SJCRH30 (cell line): ENCODE results near the gene RRP12. TPM values are rescaled to one million over a fixed set of nuclear protein-coding genes. Genes with fewer than 3 reads are reported as not detected.
A peak's percentile ranks its signal among the peaks of the same experiment; 100 is the strongest.
"Not testable (repeated sequence)": the region's sequence is repeated elsewhere in the genome, so short reads cannot be mapped to it uniquely, and the experiment has no call there.

Experiments used
- DNase-seq, 2 experiments: peaks; one replicate each; pipeline ENCODE4 v3.0.0-alpha.2; 2015 to 2020
- H3K27ac ChIP-seq: fragments of 250-450 bp; sonication (Bioruptor Pico); 2 replicates; pipeline ENCODE4 v1.5.1; 2020; ENCODE audit warnings: mild to moderate bottlenecking, moderate library complexity
- H3K27me3 ChIP-seq: fragments of 250-450 bp; sonication (Bioruptor Pico); 2 replicates; pipeline ENCODE4 v1.5.1; 2020; ENCODE audit warnings: mild to moderate bottlenecking, moderate library complexity
- H3K36me3 ChIP-seq: fragments of 250-450 bp; sonication (Bioruptor Pico); 2 replicates; pipeline ENCODE4 v1.5.1; 2020; ENCODE audit warnings: mild to moderate bottlenecking, moderate library complexity
- H3K4me1 ChIP-seq: fragments of 250-450 bp; sonication (Bioruptor Pico); 2 replicates; pipeline ENCODE4 v1.5.1; 2020; ENCODE audit warnings: mild to moderate bottlenecking, moderate library complexity
- H3K4me3 ChIP-seq: fragments of 250-450 bp; sonication (Bioruptor Pico); 2 replicates; pipeline ENCODE4 v1.5.1; 2020; ENCODE audit warnings: mild to moderate bottlenecking, moderate library complexity
- H3K9me3 ChIP-seq: fragments of 250-450 bp; sonication (Bioruptor Pico); replicated peaks from 2 replicates; pipeline ENCODE4 v1.5.1; 2020; ENCODE audit warnings: mild to moderate bottlenecking, moderate library complexity
- total RNA-seq: library from RNA; depleted of rRNA; stranded (reverse); fragments of >200 nt; shearing (Covaris generic); gene quantifications from 2 replicates; pipeline ENCODE4 v1.2.3, GENCODE V29; 2014

RRP12 gene
- total RNA-seq, 1 experiment from 2014 or later, result 26.8 TPM

- H3K9me3 ChIP-seq, H3K27me3 ChIP-seq, H3K4me3 ChIP-seq, H3K4me1 ChIP-seq, H3K36me3 ChIP-seq, DNase-seq, H3K27ac ChIP-seq: not testable (repeated sequence)
These were observed 57.5 kb downstream of the RRP12 start for GRCh38 chr10:97343664-97344063.

- DNase-seq, result no peak
- Histone ChIP-seq H3K9me3 (no peaks in the 10 kb centered on the region), H3K27ac (no peak overlapping the region), H3K4me3 (no peak overlapping the region), H3K27me3 (0 out of 2 replicates have a peak, but pooled peaks cover 3% of the 10 kb centered on the region), H3K4me1 (peaks cover 7% of the 10 kb centered on the region), H3K36me3 (no peaks in the 10 kb centered on the region)
These were observed 59.7 kb downstream of the RRP12 start for GRCh38 chr10:97341416-97341815.

GRCh38 chr10:97338041-97338440, 63.1 kb downstream of the RRP12 start:
- H3K27ac ChIP-seq, result no peak overlapping the region
- DNase-seq, result no peak
- H3K4me3 ChIP-seq, result no peak overlapping the region
- H3K9me3 ChIP-seq, result no peaks in the 10 kb centered on the region
- H3K36me3 ChIP-seq, result no peaks in the 10 kb centered on the region
- H3K27me3 ChIP-seq, result 0 out of 2 replicates have a peak, but pooled peaks cover 3% of the 10 kb centered on the region
- H3K4me1 ChIP-seq, result peaks cover 7% of the 10 kb centered on the region

- Histone ChIP-seq H3K4me1 (peaks cover 7% of the 10 kb centered on the region), H3K27me3 (0 out of 2 replicates have a peak, but pooled peaks cover 3% of the 10 kb centered on the region), H3K9me3 (no peaks in the 10 kb centered on the region), H3K27ac (no peak overlapping the region), H3K36me3 (no peaks in the 10 kb centered on the region), H3K4me3 (no peak overlapping the region)
- peak in 1 of 2 experiments; percentile 39 for DNase-seq
These were observed 64.0 kb downstream of the RRP12 start for GRCh38 chr10:97336942-97337831.

GRCh38 chr10:97336446-97336845, 64.7 kb downstream of the RRP12 start:
- Histone ChIP-seq H3K27ac (no peak overlapping the region), H3K27me3 (0 out of 2 replicates have a peak, but pooled peaks cover 3% of the 10 kb centered on the region), H3K9me3 (no peaks in the 10 kb centered on the region), H3K4me1 (peaks cover 7% of the 10 kb centered on the region), H3K4me3 (no peak overlapping the region), H3K36me3 (no peaks in the 10 kb centered on the region)
- DNase-seq, result no peak

GRCh38 chr10:97336006-97336405, 65.1 kb downstream of the RRP12 start:
- no peak overlapping the region for H3K27ac ChIP-seq
- no peak for DNase-seq
- H3K27me3 ChIP-seq, result 0 out of 2 replicates have a peak, but pooled peaks cover 3% of the 10 kb centered on the region
- H3K9me3 ChIP-seq, result no peaks in the 10 kb centered on the region
- no peaks in the 10 kb centered on the region for H3K36me3 ChIP-seq
- H3K4me1 ChIP-seq, result peaks cover 7% of the 10 kb centered on the region
- no peak overlapping the region for H3K4me3 ChIP-seq

- Histone ChIP-seq H3K9me3 (no peaks in the 10 kb centered on the region), H3K4me3 (peak overlapping the region; percentile 95), H3K27me3 (0 out of 2 replicates have a peak, but pooled peaks cover 3% of the 10 kb centered on the region), H3K4me1 (peaks cover 7% of the 10 kb centered on the region), H3K27ac (peak overlapping the region; percentile 100), H3K36me3 (no peaks in the 10 kb centered on the region)
- no peak for DNase-seq
These were observed 65.9 kb downstream of the RRP12 start for GRCh38 chr10:97335188-97335619.

- peaks cover 7% of the 10 kb centered on the region for H3K4me1 ChIP-seq
- DNase-seq, result peak; percentile 90 to 91
- 0 out of 2 replicates have a peak, but pooled peaks cover 3% of the 10 kb centered on the region for H3K27me3 ChIP-seq
- no peaks in the 10 kb centered on the region for H3K9me3 ChIP-seq
- H3K36me3 ChIP-seq, result no peaks in the 10 kb centered on the region
- H3K4me3 ChIP-seq, result peak within 1 kb of the TSS; percentile 95
- H3K27ac ChIP-seq, result peak within 1 kb of the TSS; percentile 100
These were observed 66.6 kb downstream of the RRP12 start, which contains the start of gene FRAT2 for GRCh38 chr10:97334370-97335175. FRAT2 (minus strand) TSS chr10:97334729; CDS start chr10:97334572, 157 bp downstream.

- peak; percentile 55 to 68 for DNase-seq
- Histone ChIP-seq H3K36me3 (no peaks in the 10 kb centered on the region), H3K9me3 (no peaks in the 10 kb centered on the region), H3K27ac (peak overlapping the region; percentile 62), H3K27me3 (0 out of 2 replicates have a peak, but pooled peaks cover 3% of the 10 kb centered on the region), H3K4me3 (peak overlapping the region; percentile 95), H3K4me1 (peaks cover 7% of the 10 kb centered on the region)
These were observed 67.4 kb downstream of the RRP12 start for GRCh38 chr10:97333601-97334369.

- Histone ChIP-seq H3K9me3 (no peaks in the 10 kb centered on the region), H3K36me3 (no peaks in the 10 kb centered on the region), H3K27ac (peak overlapping the region; percentile 62), H3K27me3 (0 out of 2 replicates have a peak, but pooled peaks cover 3% of the 10 kb centered on the region), H3K4me3 (peak overlapping the region; percentile 95), H3K4me1 (peaks cover 7% of the 10 kb centered on the region)
- peak in 1 of 2 experiments; percentile 56 for DNase-seq
These were observed 67.9 kb downstream of the RRP12 start for GRCh38 chr10:97333351-97333600.

- H3K4me1 ChIP-seq, result peaks cover 7% of the 10 kb centered on the region
- H3K27me3 ChIP-seq, result 0 out of 2 replicates have a peak, but pooled peaks cover 3% of the 10 kb centered on the region
- H3K9me3 ChIP-seq, result no peaks in the 10 kb centered on the region
- H3K4me3 ChIP-seq, result peak overlapping the region; percentile 95
- no peaks in the 10 kb centered on the region for H3K36me3 ChIP-seq
- peak overlapping the region; percentile 62 for H3K27ac ChIP-seq
- peak; percentile 58 to 71 for DNase-seq
These were observed 68.4 kb downstream of the RRP12 start for GRCh38 chr10:97332591-97333350.

- Histone ChIP-seq H3K27me3 (no peaks in the 10 kb centered on the region), H3K4me3 (no peak overlapping the region), H3K9me3 (no peaks in the 10 kb centered on the region), H3K4me1 (no peaks in the 10 kb centered on the region), H3K27ac (no peak overlapping the region), H3K36me3 (no peaks in the 10 kb centered on the region)
- no peak for DNase-seq
These were observed 69.9 kb downstream of the RRP12 start for GRCh38 chr10:97331153-97331703.

- H3K4me3 ChIP-seq, result no peak overlapping the region
- no peak for DNase-seq
- no peaks in the 10 kb centered on the region for H3K27me3 ChIP-seq
- no peak overlapping the region for H3K27ac ChIP-seq
- H3K36me3 ChIP-seq, result no peaks in the 10 kb centered on the region
- no peaks in the 10 kb centered on the region for H3K4me1 ChIP-seq
- no peaks in the 10 kb centered on the region for H3K9me3 ChIP-seq
These were observed 71.4 kb downstream of the RRP12 start for GRCh38 chr10:97329766-97330165.
